Activated T-helper 1 cell treated with Interleukin-2 at 50 U/mL for 16 hours (primary cell): ENCODE results near the gene PPHLN1.

Source experiments
- DNase-seq: peaks from one replicate; pipeline ENCODE4 v3.0.0-alpha.2; 2020; ENCODE audit warnings: low read depth

PPHLN1 gene

DNA sequence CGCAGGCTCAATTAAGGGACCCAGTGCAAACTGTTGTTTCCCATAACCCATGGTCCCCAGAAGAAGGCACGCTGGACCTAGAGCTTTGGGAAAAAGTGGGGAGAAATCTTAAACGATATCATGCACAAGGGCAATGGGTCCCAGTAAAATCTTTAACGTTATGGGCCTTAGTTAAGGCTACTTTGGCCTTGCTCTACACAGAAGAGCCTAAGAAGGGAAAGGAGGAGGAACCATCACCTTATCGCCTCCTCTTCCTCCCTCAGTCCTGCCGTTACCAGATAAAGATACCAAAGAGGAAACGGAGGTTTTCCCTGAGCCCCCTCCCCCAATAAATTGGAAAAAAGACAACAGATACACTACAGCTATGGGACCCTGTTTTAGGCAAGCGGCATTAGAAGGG, 116.9 kb downstream of the PPHLN1 start:
- no peak for DNase-seq

DNA sequence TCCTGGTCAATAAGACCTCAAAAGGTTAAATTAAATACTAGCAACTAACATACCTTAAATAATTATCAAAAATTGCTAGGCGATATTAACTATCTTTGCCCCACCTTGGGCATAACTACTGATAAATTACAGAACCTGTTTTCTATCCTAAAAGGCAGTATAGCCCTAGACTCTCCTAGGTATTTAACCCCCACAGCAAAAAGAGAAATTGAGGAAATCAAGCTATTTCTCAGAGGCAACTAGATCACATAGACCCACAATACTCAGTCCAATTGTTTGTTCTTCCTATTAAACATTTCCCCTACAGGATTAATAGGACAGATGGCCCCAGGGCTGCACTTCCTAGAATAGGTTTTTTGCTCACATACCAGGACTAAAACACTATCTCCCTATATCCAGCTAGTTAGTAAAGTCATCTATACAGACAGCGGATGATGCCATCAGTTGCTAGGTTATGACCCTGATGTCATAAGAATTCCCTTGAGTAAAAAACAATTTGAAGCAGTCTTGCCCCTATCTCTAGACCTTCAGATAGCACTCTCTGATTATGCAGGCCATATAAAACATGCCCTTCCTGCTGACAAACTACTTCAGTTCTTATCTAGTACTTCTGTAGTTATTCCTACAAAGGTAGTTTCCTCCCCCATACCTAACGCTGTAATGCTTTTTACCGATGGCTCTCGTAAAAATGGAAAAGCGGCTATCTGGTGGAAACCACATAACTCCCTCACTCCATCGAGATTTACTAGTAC, 118.4 kb downstream of the PPHLN1 start:
- DNase-seq, result no peak

GRCh38 chr12:42445891-42446290, 119.9 kb downstream of the PPHLN1 start:
- DNase-seq, result no peak

DNA sequence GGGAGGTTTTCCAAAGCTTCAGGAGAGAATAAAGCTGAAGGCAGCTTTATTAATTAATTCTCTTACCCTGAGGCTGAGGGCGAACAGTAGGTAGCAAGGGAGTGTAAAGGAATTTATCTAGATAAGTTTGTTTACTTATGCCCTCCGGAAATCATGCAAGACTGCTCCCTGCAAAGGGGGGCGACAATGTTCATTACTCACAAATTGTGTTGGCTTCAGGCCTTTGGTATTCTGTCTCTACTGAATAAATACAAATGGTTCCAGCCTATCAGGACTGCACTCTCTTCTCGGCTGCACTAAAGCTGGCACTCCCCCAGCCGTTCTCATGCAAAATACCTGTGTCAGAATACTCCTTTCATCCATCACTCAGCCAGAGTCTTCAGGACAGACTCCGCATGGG, 120.8 kb downstream of the PPHLN1 start:
- no peak for DNase-seq

DNA sequence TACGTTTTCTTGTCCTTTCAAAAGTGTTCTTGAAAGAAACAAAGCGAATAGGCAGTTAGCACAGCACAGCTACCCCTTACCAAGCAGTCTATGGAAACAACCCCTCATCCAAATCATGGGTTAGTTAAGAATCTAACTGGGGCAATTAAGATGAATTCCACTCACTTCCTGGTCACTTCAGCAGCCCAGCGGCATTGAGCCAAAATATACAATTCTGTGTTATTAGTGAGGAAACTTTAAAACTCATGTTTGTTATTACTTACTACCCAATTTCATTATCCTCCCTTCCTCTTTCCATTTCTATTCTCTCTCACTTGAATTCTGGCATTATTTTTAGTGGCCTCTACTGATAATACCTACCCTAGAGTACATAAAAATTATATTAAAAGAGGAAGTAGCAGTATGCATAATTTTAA, 121.4 kb downstream of the PPHLN1 start:
- no peak for DNase-seq

GRCh38 chr12:42448841-42449240, 122.9 kb downstream of the PPHLN1 start:
- DNase-seq, result no peak

GRCh38 chr12:42450248-42450647, 124.3 kb downstream of the PPHLN1 start:
- no peak for DNase-seq

DNA sequence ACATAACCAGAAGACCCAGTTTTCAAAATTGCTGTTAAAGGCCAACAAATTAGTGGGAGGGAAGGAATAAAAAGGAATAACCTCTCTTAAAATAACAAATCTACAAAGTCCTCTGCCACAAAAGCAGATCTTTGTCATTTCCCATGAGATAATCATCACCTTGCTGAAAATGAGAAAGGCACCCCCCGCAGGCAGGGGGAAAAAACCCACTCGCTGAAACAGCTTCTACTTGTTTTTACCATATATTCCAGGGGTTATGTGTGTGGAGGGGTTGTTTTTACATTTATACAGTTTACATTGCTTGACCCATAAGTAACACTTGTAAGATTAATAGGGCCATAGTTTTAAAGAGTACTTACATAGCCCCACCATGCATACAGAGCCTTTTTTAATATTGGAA, 132.6 kb downstream of the PPHLN1 start:
- no peak for DNase-seq

DNA sequence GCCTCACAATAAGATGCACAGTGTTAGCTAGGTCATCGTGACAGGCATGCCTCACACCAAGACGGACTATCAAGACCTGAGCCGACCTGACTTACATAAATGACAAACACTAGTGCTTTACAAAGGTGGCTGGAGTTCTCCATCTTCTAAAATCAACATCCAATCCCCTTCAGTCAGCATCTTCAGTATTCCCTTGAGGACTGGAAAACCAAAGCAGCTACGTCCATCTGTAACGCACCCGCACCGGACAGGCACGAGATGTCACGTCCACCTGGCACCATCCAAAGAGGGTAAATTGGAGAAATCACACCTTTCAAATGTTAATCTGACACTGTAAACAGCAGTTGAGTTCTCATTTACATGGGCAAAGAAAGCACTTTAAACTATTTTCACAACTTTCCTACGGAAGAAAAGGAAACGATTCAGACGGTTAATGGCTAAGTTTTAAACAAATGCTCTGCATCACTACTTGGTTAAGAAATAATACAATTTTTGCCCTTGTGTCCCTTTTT, 133.4 kb downstream of the PPHLN1 start:
- no peak for DNase-seq

DNA sequence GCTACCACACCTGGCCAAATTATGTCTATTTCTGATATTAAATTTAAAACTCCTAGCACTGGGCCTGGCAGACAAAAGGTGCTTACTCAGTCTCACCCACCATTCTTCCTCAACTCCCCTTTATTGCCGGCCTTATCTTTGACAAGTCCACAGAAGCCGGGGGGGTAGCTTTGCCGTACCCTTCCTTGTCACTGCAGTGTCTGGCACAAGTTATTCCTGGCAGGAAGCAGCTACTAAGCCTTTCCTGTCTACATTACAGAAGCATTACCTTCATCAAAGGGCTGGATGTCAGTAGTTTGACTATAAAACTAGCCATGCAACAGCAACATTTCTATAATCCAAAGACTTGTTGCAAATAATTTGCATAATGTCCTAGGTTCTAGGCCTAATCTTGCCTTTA, 136.5 kb downstream of the PPHLN1 start:
- no peak for DNase-seq

GRCh38 chr12:42463671-42464070, 137.7 kb downstream of the PPHLN1 start:
- no peak for DNase-seq

GRCh38 chr12:42468341-42468821, 142.4 kb downstream of the PPHLN1 start:
- no peak for DNase-seq

- no peak for DNase-seq
Observed at GRCh38 chr12:42468921-42469320, 143.0 kb downstream of the PPHLN1 start.

- no peak for DNase-seq
Observed at GRCh38 chr12:42469355-42470175, 143.6 kb downstream of the PPHLN1 start.

GRCh38 chr12:42472376-42472775, 146.4 kb downstream of the PPHLN1 start:
- DNase-seq, result no peak

DNA sequence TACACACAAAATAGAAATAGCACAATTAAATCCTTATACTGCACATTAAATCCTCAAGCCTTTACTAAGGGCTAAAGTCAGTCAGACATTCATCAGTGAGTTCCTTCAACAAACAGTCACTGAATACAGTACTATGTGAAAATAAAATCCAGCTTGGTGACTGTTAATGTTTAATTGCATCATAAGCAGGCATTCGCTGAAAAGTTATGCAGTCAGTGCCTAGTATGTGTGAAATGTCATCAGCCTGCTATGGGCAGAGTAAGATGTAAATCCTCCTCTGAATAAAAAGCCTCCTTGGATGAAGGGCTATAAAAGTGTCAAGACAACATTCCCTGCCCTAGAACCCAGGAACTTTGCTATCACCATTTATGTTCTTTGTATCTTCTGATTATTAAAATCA, 147.2 kb downstream of the PPHLN1 start:
- no peak for DNase-seq

DNA sequence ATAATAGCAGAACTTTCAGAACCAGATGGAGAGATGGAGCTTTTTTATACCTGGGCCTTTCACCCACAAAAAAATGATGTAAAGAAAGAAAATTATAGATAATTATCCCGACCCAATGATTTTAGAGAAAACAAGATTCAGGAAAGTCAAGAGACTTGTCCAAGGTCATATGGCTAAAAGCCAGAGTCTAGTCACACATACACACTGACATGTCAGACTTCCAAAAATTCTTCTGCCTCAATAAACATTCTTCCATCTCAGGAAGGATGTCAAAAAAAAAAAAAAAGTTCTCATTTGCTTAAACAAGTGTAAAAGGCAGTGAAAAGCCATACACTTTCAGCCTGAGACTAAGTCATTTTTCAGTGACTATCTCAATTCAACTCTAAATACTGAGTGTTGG, 147.6 kb downstream of the PPHLN1 start:
- no peak for DNase-seq

- DNase-seq, result no peak
Observed at GRCh38 chr12:42474391-42474790, 148.4 kb downstream of the PPHLN1 start.

DNA sequence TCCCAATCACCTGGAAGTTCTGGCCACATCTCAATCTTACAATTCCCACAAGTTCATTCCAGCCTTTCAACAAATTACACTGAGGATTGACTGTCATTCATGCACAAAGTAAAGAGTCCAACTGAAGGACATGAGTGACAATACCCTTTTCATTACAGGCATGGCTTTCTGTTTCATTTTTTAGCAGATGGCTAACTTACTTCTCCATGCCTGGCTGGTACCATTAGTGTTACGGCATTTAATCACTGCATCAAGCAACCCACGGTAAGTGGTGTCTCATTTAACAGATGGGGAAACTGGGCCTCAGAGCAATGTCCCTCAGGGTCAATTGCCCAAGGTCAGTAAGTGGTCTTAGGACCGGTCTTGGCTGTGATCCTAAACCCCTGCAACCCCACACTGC, 149.1 kb downstream of the PPHLN1 start:
- no peak for DNase-seq

DNA sequence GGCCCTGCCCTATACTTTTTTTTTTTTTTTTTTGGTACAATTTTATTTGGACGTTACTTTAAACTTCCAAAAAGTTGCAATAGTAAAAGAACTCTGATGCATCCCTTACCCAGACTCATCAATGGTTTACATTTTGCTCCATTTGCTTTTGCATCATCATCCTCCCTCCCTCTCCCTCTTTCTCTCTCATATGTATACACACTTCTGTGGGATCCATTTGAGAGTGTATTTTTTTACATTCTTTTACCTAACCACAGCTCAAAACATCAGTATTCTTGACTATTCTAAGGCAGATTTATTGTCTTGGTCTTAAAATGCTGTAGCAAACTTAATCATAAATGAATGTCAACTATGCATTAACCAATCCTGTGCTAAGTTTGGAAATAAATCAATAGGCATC, 152.0 kb downstream of the PPHLN1 start:
- DNase-seq, result no peak

DNA sequence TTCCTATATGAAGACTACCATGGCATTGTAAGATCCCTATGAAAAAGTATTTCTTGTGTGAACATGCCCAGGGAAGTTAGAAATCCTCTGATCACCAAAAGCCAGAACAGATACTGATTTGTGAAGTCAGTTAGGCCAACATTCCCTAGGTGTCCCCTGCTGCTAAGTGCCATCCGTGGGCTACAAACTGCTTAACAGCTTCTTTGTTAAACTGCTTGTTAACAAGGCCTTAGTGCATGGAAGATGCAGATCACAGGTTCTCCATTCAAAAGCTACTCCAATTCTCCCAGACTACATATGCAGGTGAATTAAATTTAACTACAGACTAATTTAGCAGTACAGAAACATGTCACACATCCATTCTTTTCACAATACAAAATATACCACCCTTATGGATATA, 155.4 kb downstream of the PPHLN1 start:
- DNase-seq, result no peak

DNA sequence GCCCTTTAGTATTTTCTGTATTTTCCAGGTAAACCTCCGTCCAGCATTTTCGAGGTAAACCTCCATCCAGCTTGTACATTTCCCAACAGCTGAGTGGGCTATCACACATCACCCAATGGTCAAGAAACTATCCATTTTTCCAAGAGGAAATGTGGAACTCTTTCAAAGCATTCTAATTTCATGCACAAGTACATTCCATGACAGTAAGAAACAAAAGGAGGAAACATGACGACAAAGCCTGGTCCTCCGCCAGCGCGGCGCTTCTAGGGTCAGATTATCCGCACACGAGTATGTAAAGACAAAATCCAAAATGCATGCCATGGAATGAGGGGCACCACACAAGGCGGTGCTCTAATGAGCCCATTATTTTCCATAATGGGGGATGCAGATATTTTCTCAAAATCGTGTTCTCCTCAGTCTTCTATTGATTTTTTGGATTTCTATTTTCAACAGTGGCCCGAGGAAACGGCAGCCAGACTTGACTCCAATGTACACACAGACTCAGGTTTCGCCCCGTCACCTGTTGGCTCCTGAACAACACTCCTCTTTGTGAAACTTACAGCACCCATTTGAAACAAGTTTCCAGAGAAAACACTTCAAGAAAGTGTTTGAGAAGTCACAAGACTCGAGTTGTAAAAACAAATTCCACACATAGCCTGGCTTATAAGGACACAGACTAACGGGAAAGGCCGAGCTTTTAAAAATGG, 156.2 kb downstream of the PPHLN1 start:
- DNase-seq, result no peak
